MV-4-11 (cell line): Measurements from ENCODE around the gene ARRDC3.

Source experiments
- DNase-seq: peaks from one replicate; lab custom pipeline; 2025; lab: John Stamatoyannopoulos, UW

ARRDC3 gene

GRCh38 chr5:91384671-91385430 is 1.7 kb upstream of the ARRDC3 start:
- DNase-seq: peak; percentile 86

- DNase-seq: peak; percentile 42
Observed at GRCh38 chr5:91383956-91384300, 811 bp upstream of the ARRDC3 start.

DNA sequence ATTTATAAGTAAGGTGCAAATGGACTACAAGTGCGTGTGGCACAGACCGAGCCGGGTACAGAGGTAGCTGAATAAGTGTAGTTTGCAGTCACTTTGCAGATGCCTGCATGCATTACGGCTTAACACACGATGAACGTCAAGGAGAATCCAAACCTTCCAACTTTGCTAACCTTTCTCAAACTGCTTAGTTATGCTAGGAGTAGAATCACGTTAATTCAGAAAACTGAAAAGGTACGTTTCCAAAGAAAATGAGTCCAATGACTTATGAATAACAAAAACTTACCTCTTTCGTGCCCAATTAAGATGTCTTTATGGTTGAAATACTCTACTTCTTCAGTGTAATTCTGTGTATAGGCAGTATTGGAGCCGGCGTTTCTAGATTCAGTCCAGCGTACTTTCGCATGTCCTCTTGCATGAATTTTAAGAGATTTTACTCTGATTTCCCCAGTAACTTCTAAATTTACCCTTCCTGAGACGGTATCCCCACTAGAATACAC is 539 bp downstream of the ARRDC3 start:
- peak; percentile 22 for DNase-seq

- peak; percentile 62 for DNase-seq
Observed at GRCh38 chr5:91381774-91382359, 1.2 kb downstream of the ARRDC3 start.

DNA sequence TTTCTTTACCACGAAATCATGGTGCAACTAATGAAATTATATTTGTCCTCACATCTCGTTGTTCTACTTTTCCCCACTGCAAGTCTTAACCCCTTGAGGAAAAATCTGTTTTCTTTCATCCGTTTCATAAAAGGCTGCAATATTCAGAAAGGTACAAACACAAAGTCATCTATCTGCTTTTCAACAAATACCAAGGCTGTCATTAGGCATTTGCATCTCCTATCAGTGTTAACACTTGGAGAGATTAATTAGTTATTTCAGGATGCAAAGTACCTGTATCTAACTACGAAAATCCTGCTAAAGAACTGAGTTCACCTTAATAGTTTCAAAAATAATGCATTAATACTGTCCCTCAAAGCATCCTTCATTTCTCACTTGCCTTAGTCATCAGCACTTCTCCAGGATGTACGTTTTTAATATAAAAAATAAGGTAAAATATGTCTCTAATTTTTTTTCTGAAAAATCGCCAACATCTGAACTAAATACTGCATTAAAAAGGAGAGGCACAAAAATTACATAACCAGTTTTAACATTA is 1.8 kb downstream of the ARRDC3 start:
- DNase-seq: no peak

DNA sequence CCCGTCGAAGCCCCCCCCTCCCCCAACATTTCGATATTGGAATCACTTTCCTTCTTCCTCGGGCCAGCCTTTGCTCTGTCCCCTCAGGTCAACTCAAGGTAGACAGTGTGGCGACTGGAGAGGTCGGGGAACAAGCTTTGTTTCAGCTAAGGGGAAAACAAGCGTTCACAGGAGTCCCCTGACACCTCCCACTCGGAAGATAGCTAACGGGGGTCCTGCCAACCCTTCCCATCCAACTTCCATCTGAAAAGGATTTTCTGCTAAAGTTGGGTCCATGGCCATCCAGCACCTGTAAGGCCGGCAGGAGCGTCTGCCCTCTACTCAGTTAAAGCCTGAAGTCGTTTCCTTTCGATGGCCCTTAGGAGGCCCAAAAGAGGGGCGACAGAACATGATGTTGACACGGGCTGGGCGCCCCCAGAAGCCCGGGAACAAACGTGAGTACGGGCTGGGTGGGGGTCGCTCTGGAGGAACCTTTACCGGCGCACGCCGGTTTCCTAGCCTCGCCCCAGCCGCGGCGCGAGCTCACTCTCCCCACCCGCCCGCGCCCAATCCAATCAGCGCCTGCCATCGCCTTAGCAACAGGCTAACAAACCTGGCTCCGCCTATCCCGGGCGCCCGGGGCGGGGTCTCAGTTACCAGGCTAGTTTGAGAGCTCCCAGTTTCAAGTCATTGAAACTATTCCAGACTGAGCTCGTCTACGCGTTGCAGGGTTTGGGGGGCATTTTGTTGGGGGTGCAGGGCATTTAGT is 2.5 kb downstream of the ARRDC3 start:
- DNase-seq: peak; percentile 92

- peak; percentile 92 for DNase-seq
Observed at GRCh38 chr5:91379914-91380490, 3.1 kb downstream of the ARRDC3 start.

DNA sequence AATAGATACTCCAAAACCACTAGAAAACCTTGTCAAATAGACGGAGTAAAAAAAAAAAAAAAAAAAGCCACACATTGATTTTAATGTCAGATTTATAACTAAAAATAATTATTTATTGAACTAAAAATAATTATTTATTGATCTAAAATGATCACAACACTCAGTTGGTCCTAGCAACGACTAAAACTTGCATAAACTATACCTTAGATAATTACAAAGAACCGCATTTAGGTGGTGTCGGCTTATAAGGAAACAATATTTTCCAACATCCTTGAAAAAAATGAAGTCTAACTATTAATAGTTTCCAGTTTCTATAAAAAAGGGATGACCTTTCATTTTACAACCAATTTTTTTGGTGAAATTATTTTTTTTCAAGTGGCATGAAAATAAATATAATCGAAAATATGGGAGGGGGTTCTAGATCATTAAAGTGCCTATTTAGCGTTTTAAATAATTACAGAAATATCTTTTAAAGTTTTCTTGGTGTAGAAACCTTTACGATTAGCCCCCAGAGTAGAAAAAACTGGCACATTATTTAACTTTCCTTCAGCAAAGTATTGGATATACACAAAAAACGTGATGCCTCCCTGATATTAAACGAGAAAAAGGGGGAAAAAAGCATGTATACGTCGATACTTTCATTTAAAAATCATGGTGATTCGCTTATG is 3.7 kb downstream of the ARRDC3 start:
- no peak for DNase-seq

DNA sequence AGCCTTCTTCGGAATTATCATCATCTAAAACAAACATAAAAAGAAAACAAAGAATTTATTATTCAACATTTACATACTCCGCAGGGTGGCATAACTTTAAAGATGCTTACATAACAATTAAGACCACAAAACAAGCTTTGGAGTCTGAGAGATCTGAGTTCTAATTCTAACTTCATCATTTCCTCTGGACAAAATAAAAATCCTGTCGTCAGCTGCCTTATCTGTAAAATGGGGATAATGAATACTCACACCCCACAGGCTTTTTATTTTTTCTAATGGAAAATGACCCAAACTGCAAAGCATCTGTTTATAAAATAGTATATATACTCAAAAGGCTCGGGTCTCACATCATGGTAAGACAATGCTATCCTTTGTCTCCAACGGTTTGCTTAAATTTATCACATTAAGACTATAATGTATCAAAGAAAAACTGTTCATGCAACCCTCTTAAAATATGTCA is 4.3 kb downstream of the ARRDC3 start:
- DNase-seq: no peak

- no peak for DNase-seq
Observed at GRCh38 chr5:91374893-91375520, 8.1 kb downstream of the ARRDC3 start.

DNA sequence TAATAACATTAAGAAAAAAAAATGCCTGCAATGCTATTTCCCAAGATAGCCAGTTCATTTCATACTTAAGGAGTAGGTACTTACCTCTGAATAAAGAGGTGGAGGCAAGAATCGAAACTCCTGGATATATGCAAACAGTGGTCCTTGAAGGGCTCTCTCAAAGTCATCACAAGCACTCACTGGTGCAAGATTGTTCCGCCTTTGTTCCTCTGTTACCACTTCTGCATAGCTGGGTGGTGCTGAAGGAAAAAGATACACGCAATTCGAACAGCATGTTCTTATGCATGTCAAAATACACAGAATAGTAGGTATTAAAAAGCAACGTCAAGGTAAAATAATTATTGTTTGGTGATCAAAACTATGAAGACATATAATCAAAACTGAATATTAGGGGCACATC is 9.5 kb downstream of the ARRDC3 start:
- no peak for DNase-seq

- no peak for DNase-seq
Observed at GRCh38 chr5:91373006-91373405, 10.1 kb downstream of the ARRDC3 start.

- no peak for DNase-seq
Observed at GRCh38 chr5:91369480-91369879, 13.6 kb downstream of the ARRDC3 start.

GRCh38 chr5:91367908-91368648 is 15.0 kb downstream of the ARRDC3 start:
- no peak for DNase-seq

DNA sequence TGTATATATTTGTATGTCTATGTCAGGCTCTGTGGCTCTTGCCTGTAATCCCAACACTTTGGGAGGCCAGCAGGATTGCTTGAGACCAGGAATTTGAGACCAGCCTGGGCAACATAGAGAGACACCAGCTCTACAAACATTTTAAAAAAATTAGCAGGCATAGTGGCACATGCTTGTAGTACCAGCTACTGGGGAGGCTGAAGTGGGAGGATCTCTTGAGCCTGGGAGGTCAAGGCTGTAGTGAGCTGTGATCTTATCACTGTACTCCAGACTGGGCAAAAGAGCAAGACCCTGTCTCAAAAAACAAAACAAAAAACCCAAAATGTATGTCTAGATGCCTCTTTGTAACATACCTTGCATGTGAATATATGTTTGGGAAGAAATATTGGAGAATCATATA is 15.8 kb downstream of the ARRDC3 start:
- no peak for DNase-seq

DNA sequence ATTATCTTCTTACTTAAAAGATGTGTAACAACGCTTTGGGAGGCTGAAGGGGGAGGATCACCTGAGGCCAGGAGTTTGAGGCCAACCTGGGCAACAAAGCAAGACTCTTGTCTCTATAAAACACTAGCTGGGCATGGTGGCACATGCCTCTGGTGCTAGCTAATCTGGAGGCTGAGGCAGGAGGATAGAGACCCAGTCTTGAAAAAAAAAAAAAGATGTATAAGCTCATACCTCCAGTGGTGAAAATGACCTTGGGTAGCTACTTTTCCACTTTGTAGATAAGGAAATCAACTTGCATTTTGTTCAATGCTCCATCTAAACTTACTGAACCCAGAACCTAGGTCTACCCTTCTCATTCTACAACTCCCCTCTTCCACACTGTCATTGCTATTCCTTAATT is 16.6 kb downstream of the ARRDC3 start:
- no peak for DNase-seq

- no peak for DNase-seq
Observed at GRCh38 chr5:91365498-91365897, 17.6 kb downstream of the ARRDC3 start.

GRCh38 chr5:91362935-91363334 is 20.2 kb downstream of the ARRDC3 start:
- DNase-seq: no peak

DNA sequence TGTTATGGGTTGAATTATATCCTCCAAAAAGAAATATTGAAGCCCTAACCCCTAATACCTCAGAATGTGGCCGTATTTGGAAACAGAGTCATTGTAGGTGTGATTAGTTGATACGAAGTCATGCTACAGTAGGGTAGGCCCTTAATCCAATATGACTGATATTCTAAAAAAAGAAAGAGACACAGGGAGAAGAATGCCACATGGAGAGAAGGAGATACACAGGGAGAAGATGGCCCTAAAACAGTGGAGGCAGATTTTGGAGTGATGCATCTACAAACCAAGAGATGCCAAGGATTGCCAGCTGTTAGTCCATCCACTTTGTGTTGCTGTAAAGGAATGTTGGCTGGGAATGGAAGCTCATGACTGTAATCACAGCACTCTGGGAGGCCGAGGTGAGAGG is 21.3 kb downstream of the ARRDC3 start:
- DNase-seq: no peak

GRCh38 chr5:91361055-91361701 is 21.9 kb downstream of the ARRDC3 start:
- DNase-seq: peak; percentile 68
